T-helper 1 cell treated with Interleukin-12 subunit alpha and Interleukin-12 subunit beta and Interleukin-4 antibody, amounts not matched to agents 30 μg/mL and 1 μg/mL, for 36 hours (primary cell): ENCODE results near the gene BTN3A1.
A peak's percentile ranks its signal among the peaks of the same experiment; 100 is the strongest.
"Not testable (repeated sequence)": the region's sequence is repeated elsewhere in the genome, so short reads cannot be mapped to it uniquely, and the experiment has no call there.

Experiments
- H3K27ac Mint-ChIP-seq: one replicate; pipeline ENCODE4 v1.8.0; 2021; ENCODE audit warnings: mild to moderate bottlenecking, mixed read lengths
- H3K27me3 Mint-ChIP-seq: one replicate; pipeline ENCODE4 v1.8.0; 2021; ENCODE audit warnings: low read depth, mixed read lengths
- H3K36me3 Mint-ChIP-seq: one replicate; pipeline ENCODE4 v1.8.0; 2021; ENCODE audit warnings: low read depth, mixed read lengths
- H3K4me1 Mint-ChIP-seq: one replicate; pipeline ENCODE4 v1.8.0; 2021; ENCODE audit warnings: low read depth, mixed read lengths
- H3K4me3 Mint-ChIP-seq: one replicate; pipeline ENCODE4 v1.8.0; 2021; ENCODE audit warnings: mild to moderate bottlenecking, moderate library complexity, mixed read lengths
- H3K9me3 Mint-ChIP-seq: one replicate; pipeline ENCODE4 v1.8.0; 2021; ENCODE audit warnings: mixed read lengths

BTN3A1 gene

DNA sequence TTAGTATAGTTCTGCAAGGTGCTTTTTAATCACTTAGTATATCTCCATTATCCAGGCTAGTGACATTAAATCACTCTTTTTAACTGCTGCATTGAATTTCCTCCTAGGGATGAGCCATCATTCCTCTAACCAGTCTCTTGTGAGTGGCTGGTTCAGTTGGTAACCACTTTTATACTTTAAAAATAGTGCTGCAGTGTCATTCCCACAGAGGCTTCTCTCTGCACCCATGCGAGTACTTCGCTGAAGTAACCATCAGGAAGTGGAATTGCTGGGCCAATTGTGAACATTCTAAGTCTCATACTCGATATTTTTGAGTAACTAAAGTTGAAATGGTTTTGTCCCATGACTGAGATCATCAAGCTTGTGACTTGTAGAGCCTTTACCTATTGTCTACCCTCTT lies 35.0 kb upstream of the BTN3A1 start:
- H3K4me3 Mint-ChIP-seq: peak overlapping the region; percentile 49
- no peaks in the 10 kb centered on the region for H3K27me3 Mint-ChIP-seq
- peak overlapping the region; percentile 29 for H3K27ac Mint-ChIP-seq
- H3K9me3 Mint-ChIP-seq: no peaks in the 10 kb centered on the region
- H3K36me3 Mint-ChIP-seq: peaks cover 36% of the 10 kb centered on the region
- H3K4me1 Mint-ChIP-seq: peaks cover 51% of the 10 kb centered on the region

DNA sequence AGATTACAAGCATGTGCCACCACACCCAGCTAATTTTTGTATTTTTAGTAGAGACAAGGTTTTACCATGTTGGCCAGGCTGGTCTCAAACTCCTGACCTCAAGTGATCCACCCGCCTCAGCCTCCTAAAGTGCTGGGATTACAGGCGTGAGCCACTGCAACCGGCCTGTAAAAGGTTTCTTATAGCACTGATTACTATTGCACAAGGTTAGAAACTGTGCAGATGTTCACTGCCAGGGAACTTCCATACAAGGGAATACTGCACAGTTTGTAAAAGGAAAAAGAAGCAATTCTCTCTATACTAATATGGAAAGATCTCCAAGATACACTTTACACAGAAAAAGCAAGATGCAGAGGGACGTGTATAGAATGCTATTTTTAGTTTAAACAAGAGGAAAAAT lies 30.3 kb upstream of the BTN3A1 start:
- peaks cover 36% of the 10 kb centered on the region for H3K4me1 Mint-ChIP-seq
- H3K4me3 Mint-ChIP-seq, H3K27ac Mint-ChIP-seq, H3K27me3 Mint-ChIP-seq, H3K9me3 Mint-ChIP-seq: not testable (repeated sequence)
- peaks cover 69% of the 10 kb centered on the region for H3K36me3 Mint-ChIP-seq

DNA sequence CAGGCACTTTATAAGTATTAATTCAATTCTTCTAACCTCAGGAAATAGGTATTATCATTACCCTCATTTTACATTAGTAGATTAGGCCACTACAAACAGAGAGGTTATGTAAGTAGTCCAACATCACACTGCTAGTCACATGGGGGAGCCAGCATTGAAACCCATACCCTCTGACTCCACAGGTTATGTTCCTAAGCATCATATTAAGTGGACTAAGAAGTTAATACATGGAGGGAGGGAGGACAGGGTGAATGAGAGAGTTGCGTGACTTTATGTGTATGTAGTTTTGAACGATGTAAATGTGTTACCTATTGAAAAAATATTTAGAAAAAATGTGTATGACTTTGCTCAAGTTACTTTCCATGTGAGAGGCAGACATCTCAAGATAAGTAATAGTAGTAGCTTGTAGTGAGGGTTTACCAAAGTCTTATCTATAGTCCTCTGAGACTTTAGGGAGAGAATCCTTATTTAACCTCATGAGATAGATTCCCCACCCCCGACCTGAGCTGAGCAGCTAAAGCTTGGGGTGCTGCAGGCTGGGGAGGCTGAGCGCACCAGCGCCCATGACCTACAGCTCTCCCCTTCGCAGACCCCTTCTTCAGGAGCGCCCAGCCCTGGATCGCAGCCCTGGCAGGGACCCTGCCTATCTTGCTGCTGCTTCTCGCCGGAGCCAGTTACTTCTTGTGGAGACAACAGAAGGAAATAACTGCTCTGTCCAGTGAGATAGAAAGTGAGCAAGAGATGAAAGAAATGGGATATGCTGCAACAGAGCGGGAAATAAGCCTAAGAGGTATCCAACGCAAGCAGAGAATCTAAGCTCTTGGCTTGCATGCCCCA lies 29.5 kb upstream of the BTN3A1 start:
- Mint-ChIP-seq H3K9me3 (no peaks in the 10 kb centered on the region), H3K36me3 (peaks cover 69% of the 10 kb centered on the region), H3K27me3 (no peaks in the 10 kb centered on the region), H3K4me1 (peaks cover 29% of the 10 kb centered on the region), H3K27ac (no peak overlapping the region), H3K4me3 (no peak overlapping the region)

DNA sequence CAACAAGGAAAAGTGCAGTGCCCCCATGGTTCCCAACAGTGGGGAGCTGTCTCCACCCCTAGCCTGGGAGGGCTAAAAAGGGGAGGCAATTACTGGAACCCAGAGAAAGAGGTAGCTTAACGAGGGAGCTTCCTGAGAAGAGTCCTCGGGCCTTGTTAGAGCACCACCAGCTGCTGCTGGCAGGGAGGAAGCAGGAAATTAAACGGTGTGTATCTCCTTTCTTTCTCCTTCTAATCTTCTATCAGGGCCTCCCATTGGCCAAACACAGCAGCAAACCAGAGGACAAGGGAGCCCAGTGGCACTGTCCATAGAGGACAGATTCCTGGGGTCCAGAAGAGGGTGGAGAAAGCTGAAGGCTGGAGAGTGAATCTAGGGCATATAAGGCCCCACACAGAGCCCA lies 26.8 kb upstream of the BTN3A1 start:
- no peaks in the 10 kb centered on the region for H3K9me3 Mint-ChIP-seq
- H3K4me1 Mint-ChIP-seq: peaks cover 16% of the 10 kb centered on the region
- no peaks in the 10 kb centered on the region for H3K27me3 Mint-ChIP-seq
- no peak overlapping the region for H3K4me3 Mint-ChIP-seq
- peaks cover 54% of the 10 kb centered on the region for H3K36me3 Mint-ChIP-seq
- H3K27ac Mint-ChIP-seq: no peak overlapping the region

DNA sequence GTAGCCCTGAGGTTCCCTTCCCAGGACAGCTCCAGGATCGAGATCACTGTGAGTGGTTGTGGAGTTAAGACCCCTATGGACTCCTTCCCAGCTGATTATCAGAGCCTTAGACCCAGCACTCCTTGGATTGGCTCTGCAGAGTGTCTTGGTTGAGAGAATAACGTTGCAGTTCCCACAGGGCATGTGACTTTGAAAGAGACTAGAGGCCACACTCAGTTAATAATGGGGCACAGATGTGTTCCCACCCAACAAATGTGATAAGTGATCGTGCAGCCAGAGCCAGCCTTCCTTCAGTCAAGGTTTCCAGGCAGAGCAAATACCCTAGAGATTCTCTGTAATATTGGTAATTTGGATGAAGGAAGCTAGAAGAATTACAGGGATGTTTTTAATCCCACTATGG lies 24.4 kb upstream of the BTN3A1 start:
- Mint-ChIP-seq H3K4me3 (no peak overlapping the region), H3K9me3 (no peaks in the 10 kb centered on the region), H3K4me1 (peaks cover 18% of the 10 kb centered on the region), H3K36me3 (peaks cover 42% of the 10 kb centered on the region), H3K27ac (no peak overlapping the region), H3K27me3 (no peaks in the 10 kb centered on the region)

DNA sequence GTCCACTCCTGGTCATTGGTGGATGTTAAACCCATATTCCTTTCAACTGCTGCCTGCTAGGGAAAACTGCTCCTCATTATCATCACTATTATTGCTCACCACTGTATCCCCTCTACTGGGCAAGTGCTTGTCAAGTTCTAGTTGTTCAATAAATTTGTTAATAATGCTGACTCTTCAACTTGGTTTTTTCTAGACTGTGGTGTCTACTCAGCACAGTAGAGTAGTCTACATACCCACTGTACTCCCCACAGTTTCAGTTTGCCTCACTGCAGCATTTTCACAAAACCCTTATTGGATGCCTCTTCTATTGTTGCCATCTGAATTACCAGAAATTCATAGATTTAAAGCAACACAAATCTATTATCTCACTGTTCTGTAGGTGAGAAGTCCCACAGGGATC lies 23.9 kb upstream of the BTN3A1 start:
- not testable (repeated sequence) for H3K27me3 Mint-ChIP-seq, H3K27ac Mint-ChIP-seq, H3K4me3 Mint-ChIP-seq, H3K9me3 Mint-ChIP-seq
- peaks cover 21% of the 10 kb centered on the region for H3K4me1 Mint-ChIP-seq
- H3K36me3 Mint-ChIP-seq: peaks cover 41% of the 10 kb centered on the region

DNA sequence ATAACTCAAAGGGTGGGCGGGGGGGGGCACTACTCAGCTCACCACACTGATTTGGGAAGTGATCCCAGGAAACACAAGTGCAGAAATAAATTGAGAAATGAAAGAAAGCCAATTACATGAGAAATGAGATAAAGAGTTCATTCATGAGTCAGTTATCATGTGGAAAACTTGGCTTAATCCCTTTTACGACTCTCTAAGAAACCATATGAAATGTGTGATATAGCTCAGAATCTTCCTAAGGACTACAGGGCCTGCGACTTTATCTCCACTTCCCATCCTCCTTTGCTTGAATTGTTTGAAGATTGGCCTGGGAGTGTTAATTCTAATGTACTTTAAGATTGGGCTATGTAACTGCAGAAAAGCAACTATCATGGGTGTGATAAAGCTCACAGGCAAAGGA lies 22.8 kb upstream of the BTN3A1 start:
- H3K27me3 Mint-ChIP-seq: no peaks in the 10 kb centered on the region
- H3K9me3 Mint-ChIP-seq: no peaks in the 10 kb centered on the region
- no peak overlapping the region for H3K4me3 Mint-ChIP-seq
- no peak overlapping the region for H3K27ac Mint-ChIP-seq
- H3K36me3 Mint-ChIP-seq: peaks cover 34% of the 10 kb centered on the region
- peaks cover 25% of the 10 kb centered on the region for H3K4me1 Mint-ChIP-seq

DNA sequence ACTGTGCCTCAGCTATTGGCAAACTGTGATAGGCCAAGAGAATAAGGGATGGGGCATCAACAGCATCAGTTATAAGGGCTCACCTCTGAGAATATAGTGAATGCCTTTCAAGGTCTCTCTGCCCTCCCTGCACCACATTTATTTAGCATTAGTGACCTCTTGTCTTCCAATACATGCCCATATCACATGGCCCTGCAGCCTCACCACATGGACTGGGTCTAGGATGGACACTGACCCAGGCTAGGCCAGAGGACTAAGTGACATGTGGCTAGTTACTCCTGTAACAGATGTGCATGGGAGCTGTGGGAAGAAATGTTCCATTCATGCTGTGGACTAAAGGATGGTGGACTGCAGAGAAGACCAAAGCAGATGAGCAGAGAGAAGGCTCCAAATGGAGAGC lies 22.3 kb upstream of the BTN3A1 start:
- no peak overlapping the region for H3K4me3 Mint-ChIP-seq
- peaks cover 31% of the 10 kb centered on the region for H3K36me3 Mint-ChIP-seq
- H3K4me1 Mint-ChIP-seq: peaks cover 27% of the 10 kb centered on the region
- H3K27me3 Mint-ChIP-seq: no peaks in the 10 kb centered on the region
- no peak overlapping the region for H3K27ac Mint-ChIP-seq
- H3K9me3 Mint-ChIP-seq: no peaks in the 10 kb centered on the region

DNA sequence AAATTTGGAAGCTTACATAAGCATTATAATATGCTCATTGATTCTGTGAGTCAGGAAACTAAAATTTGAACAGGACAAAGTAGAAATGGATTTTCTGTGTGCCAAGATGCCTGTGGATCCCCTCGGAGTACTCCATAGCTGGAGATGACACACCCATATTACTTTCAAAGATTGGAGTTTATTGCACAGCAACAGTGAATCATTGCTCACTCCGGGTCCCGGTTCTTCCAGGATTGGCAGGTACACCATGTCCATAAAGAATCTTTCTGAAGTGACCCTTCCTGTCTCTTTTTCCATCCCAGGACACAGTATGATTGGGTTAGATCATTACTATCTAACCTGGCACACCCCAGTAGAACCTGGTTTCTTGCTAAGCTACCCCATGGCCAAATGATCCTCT lies 21.8 kb upstream of the BTN3A1 start:
- Mint-ChIP-seq H3K27ac (no peak overlapping the region), H3K9me3 (no peaks in the 10 kb centered on the region), H3K27me3 (no peaks in the 10 kb centered on the region), H3K4me1 (peaks cover 30% of the 10 kb centered on the region), H3K36me3 (peaks cover 32% of the 10 kb centered on the region), H3K4me3 (no peak overlapping the region)

DNA sequence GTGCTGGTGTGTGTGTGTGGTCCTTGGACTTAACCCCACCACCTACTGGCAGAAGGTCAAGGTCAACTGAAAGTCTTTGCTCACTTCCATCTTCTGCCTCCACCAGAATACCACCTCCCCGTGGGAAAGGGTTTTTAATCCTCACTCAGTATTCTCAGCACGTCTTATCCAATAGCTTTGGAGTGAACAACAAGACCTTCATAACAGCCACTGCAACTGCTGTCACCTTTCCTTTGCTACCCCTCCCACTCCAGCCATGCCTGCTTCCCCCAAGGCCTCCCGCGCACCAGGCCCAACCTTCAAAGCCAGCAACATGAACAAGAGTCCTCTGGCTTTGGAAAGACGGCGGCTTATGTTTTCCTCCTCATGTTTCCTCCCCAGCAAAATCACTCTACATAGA lies 20.0 kb upstream of the BTN3A1 start:
- Mint-ChIP-seq H3K27ac (peak overlapping the region; percentile 99), H3K36me3 (peaks cover 28% of the 10 kb centered on the region), H3K27me3 (no peaks in the 10 kb centered on the region), H3K4me3 (peak overlapping the region; percentile 99), H3K9me3 (no peaks in the 10 kb centered on the region), H3K4me1 (peaks cover 34% of the 10 kb centered on the region)

DNA sequence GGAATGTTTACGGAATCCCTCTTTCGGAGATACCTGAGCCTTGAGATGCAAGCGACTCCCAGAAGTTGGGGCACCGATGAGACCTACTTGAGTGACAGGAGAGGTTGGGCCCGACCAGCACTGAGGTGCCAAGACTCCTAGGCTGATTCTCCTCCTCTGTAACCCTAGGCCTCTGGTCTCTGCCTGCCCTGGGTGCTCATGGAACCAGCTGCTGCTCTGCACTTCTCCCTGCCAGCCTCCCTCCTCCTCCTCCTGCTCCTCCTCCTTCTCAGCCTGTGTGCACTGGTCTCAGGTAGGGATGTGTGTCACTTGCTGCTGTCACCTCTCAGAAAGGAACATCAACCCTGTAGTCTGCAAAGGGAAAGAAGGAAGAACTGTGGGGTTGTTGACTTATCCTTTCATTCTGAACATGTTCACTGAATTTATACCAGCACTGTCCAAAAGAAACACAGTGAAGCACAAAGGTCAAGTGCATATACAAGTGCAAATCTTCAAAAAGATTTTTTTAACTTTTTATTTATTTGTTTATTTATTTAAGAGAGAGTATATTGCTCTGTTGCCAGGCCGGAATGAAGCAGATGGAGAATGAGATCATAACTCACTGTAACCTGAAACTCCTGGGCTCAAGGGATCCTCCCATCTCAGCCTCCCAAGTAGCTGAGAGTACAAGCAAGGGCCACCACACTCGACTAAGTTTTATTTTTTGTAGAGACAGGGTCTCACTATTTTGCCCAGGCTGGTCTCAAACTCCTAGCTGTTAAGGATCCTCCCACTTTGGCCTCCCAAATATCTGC lies 18.3 kb upstream of the BTN3A1 start:
- H3K4me3 Mint-ChIP-seq: peak overlapping the region; percentile 99
- H3K4me1 Mint-ChIP-seq: peaks cover 41% of the 10 kb centered on the region

DNA sequence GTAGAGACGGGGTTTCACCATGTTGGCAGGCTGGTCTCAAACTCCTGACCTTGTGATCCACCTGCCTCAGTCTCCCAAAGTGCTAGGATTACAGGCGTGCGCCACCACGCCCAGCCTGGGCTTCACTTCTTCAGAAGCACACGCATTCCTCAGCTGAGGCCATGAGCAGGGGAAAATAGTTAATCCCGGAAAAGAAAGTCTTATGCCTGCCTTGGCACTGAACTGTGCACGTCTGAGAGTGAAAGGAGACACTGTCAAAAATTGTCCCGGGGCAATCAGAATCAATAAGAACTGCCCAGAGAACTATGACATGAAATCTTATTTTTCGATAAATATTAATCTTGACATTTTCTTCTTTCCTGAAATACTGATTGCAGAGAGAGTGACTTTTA lies 16.3 kb upstream of the BTN3A1 start:
- Mint-ChIP-seq H3K4me3 (no peak overlapping the region), H3K9me3 (no peaks in the 10 kb centered on the region), H3K4me1 (peaks cover 49% of the 10 kb centered on the region), H3K36me3 (peaks cover 49% of the 10 kb centered on the region), H3K27me3 (no peaks in the 10 kb centered on the region), H3K27ac (no peak overlapping the region)

More for the DNA sequence above, 18.3 kb upstream of the BTN3A1 start:
- H3K27ac Mint-ChIP-seq: peak overlapping the region; percentile 99
- H3K9me3 Mint-ChIP-seq: no peaks in the 10 kb centered on the region
- peaks cover 32% of the 10 kb centered on the region for H3K36me3 Mint-ChIP-seq
- no peaks in the 10 kb centered on the region for H3K27me3 Mint-ChIP-seq

DNA sequence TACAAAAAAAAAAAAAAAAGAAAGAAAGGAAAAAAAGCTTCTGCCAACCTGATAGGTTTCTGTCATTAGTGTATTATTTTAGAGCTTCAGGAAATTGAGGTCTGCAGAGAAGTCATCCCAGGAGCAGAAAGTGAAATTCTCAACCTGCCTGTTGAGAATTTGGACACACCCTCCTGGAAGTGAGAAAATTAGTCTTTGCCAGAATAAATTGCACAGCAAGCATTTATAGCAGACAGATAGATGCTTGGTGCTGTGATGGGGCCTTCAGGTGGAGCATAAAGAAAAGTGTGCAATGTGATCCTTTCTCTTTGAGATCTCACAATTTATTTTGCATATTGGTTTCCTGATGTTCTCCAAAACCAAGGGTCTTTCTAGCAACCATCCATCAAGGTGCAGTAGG lies 14.5 kb upstream of the BTN3A1 start:
- Mint-ChIP-seq H3K36me3 (peaks cover 64% of the 10 kb centered on the region), H3K4me3 (no peak overlapping the region), H3K27ac (no peak overlapping the region), H3K27me3 (no peaks in the 10 kb centered on the region), H3K4me1 (peaks cover 39% of the 10 kb centered on the region), H3K9me3 (no peaks in the 10 kb centered on the region)

DNA sequence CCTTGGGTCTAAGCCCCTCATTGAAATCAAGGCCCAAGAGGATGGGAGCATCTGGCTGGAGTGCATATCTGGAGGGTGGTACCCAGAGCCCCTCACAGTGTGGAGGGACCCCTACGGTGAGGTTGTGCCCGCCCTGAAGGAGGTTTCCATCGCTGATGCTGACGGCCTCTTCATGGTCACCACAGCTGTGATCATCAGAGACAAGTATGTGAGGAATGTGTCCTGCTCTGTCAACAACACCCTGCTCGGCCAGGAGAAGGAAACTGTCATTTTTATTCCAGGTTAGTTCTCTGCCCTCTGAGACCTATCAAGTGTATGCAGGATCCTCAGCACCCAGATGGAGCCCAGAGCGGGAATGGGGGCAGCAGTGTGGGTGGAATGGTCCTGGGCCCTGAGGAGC lies 14.1 kb upstream of the BTN3A1 start:
- Mint-ChIP-seq H3K4me1 (peaks cover 36% of the 10 kb centered on the region), H3K27me3 (no peaks in the 10 kb centered on the region), H3K4me3 (no peak overlapping the region), H3K36me3 (peaks cover 64% of the 10 kb centered on the region), H3K9me3 (no peaks in the 10 kb centered on the region), H3K27ac (no peak overlapping the region)

DNA sequence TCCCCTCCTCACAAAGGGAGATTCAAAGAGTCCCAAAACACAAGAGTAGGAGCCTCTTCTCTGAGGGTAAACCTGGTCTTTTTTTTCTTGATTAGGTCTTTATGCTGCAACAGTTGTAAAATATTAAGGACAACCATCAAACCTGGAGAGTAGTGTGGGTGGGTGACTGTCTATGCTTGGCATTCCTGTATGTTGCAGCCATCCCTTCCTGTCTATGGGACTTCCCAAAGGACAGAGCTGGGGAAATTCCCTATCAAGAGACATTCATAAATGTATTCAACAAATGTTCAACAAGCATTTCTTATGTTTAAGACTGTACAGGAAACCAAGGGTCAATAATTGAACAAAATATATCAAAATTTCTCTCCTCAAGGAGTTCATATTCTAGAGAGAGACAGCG lies 13.6 kb upstream of the BTN3A1 start:
- Mint-ChIP-seq H3K4me1 (peaks cover 35% of the 10 kb centered on the region), H3K36me3 (peaks cover 68% of the 10 kb centered on the region), H3K27me3 (no peaks in the 10 kb centered on the region), H3K4me3 (no peak overlapping the region), H3K27ac (no peak overlapping the region), H3K9me3 (no peaks in the 10 kb centered on the region)
